ENCODE data around the gene TLE5.

Gene TLE5

GRCh38 chr19:3038214-3038613 lies 24.1 kb downstream of the TLE5 start:
- TF ChIP-seq FOXP2 (optimal IDR thresholded peaks at IDR 0.05; ENCODE audit: borderline replicate concordance, extremely low read depth, extremely low read length, insufficient read depth), result no peak
- no peak for TF ChIP-seq TAF1 (IDR thresholded peaks at IDR 0.05; ENCODE audit: borderline replicate concordance, insufficient read depth, low read length)
- TF ChIP-seq SIN3A (IDR thresholded peaks at IDR 0.05; ENCODE audit: borderline replicate concordance, insufficient read depth, low read length), result no peak
- TF ChIP-seq POLR2AphosphoS5 (IDR thresholded peaks at IDR 0.05; ENCODE audit: low read depth, low read length), result no peak
- no peak for TF ChIP-seq REST (IDR thresholded peaks at IDR 0.05; ENCODE audit: insufficient read depth in 1 of 2, low read depth in 2 of 2, low read length in 2 of 2)

GRCh38 chr19:3036119-3036976 lies 25.9 kb downstream of the TLE5 start:
- TF ChIP-seq FOXP2 (optimal IDR thresholded peaks at IDR 0.05; ENCODE audit: borderline replicate concordance, extremely low read depth, extremely low read length, insufficient read depth), result peak; percentile 56
- TF ChIP-seq SIN3A (IDR thresholded peaks at IDR 0.05; ENCODE audit: borderline replicate concordance, insufficient read depth, low read length), result no peak
- TF ChIP-seq POLR2AphosphoS5 (IDR thresholded peaks at IDR 0.05; ENCODE audit: low read depth, low read length), result no peak
- no peak; a peak in 1 of 4 replicates for TF ChIP-seq REST (IDR thresholded peaks at IDR 0.05; ENCODE audit: insufficient read depth in 1 of 2, low read depth in 2 of 2, low read length in 2 of 2)
- peak; percentile 37; the same call in 1 of the 2 replicates for TF ChIP-seq TAF1 (IDR thresholded peaks at IDR 0.05; ENCODE audit: borderline replicate concordance, insufficient read depth, low read length)

- no peak for TF ChIP-seq TAF1 (IDR thresholded peaks at IDR 0.05; ENCODE audit: borderline replicate concordance, insufficient read depth, low read length)
- TF ChIP-seq POLR2AphosphoS5 (IDR thresholded peaks at IDR 0.05; ENCODE audit: low read depth, low read length), result 0 out of 2 replicates have a peak, but pooled peaks have one; percentile 38
- TF ChIP-seq FOXP2 (optimal IDR thresholded peaks at IDR 0.05; ENCODE audit: borderline replicate concordance, extremely low read depth, extremely low read length, insufficient read depth), result no peak
Measured at GRCh38 chr19:3035542-3036118, 26.7 kb downstream of the TLE5 start.

- TF ChIP-seq TAF1 (IDR thresholded peaks at IDR 0.05; ENCODE audit: borderline replicate concordance, insufficient read depth, low read length) (0 out of 2 replicates have a peak, but pooled peaks have one; percentile 13), FOXP2 (optimal IDR thresholded peaks at IDR 0.05; ENCODE audit: borderline replicate concordance, extremely low read depth, extremely low read length, insufficient read depth) (no peak)
Measured at GRCh38 chr19:3034656-3035541, 27.4 kb downstream of the TLE5 start.

GRCh38 chr19:3034406-3034655 lies 28.0 kb downstream of the TLE5 start:
- no peak for TF ChIP-seq TAF1 (IDR thresholded peaks at IDR 0.05; ENCODE audit: borderline replicate concordance, insufficient read depth, low read length)
- TF ChIP-seq SIN3A (IDR thresholded peaks at IDR 0.05; ENCODE audit: borderline replicate concordance, insufficient read depth, low read length), result no peak
- no peak for TF ChIP-seq FOXP2 (optimal IDR thresholded peaks at IDR 0.05; ENCODE audit: borderline replicate concordance, extremely low read depth, extremely low read length, insufficient read depth)
- no peak for TF ChIP-seq REST (IDR thresholded peaks at IDR 0.05; ENCODE audit: insufficient read depth in 1 of 2, low read depth in 2 of 2, low read length in 2 of 2)
- TF ChIP-seq POLR2AphosphoS5 (IDR thresholded peaks at IDR 0.05; ENCODE audit: low read depth, low read length), result no peak

Data from PFSK-1 (cell line).